Stomach (tissue), 9 donors: ENCODE measurements around the gene DOCK11. TPM values are rescaled to one million over a fixed set of nuclear protein-coding genes. Genes with fewer than 3 reads are reported as not detected.

Experiments
- DNase-seq, 2 donors: peaks; one replicate each; pipeline versions ENCODE4 v3.0.0 to v3.0.0-alpha.2; 2013 to 2019
- H3K27ac ChIP-seq, 5 donors: fragments of 200-600 bp in 4 of 5; sonication (generic) in 4 of 5; one replicate each; pipeline ENCODE4 v1.5.1; 2013 to 2019; ENCODE audit warnings: mild to moderate bottlenecking in 1 of 5, moderate library complexity in 1 of 5
- H3K27me3 ChIP-seq, 3 donors: fragments of 200-600 bp; sonication (generic); one replicate each; pipeline ENCODE4 v1.5.1; 2017 to 2019; ENCODE audit warnings: mixed run types in 1 of 3
- H3K36me3 ChIP-seq, 4 donors: fragments of 200-600 bp; sonication (generic); 1 replicate in 3 of 4; 2 replicates in 1 of 4; pipeline ENCODE4 v1.5.1; 2016 to 2019
- H3K4me1 ChIP-seq, 4 donors: fragments of 200-600 bp; sonication (generic); one replicate each; pipeline ENCODE4 v1.5.1; 2016 to 2019
- H3K4me3 ChIP-seq, 4 donors: fragments of 200-600 bp; sonication (generic) in 3 of 4; one replicate each; pipeline ENCODE4 v1.5.1; 2016 to 2019; ENCODE audit warnings: mild to moderate bottlenecking in 1 of 4
- H3K9me3 ChIP-seq, 4 donors: fragments of 200-600 bp; sonication (generic); one replicate each; pipeline ENCODE4 v1.5.1; 2016 to 2019
- CTCF ChIP-seq, 7 experiments: fragments of 450-650 bp in 4 of 7; fragments of 200-600 bp in 3 of 7; sonication (generic) in 3 of 7; IDR thresholded peaks; one replicate each; pipeline ENCODE4 v1.5.1; 2016 to 2019; ENCODE audit warnings: antibody characterized with exemption in 7 of 7, control low read depth in 2 of 7, mild to moderate bottlenecking in 1 of 7
- EP300 ChIP-seq: sonication (generic); formaldehyde crosslinking; IDR thresholded peaks from one replicate; pipeline ENCODE4 v1.6.1; 2017; ENCODE audit warnings: antibody characterized with exemption
- POLR2A ChIP-seq, 4 donors: fragments of 450-650 bp; IDR thresholded peaks; one replicate each; pipeline ENCODE4 v1.6.1; 2016; ENCODE audit warnings: antibody characterized with exemption in 4 of 4, control low read depth in 2 of 4, mild to moderate bottlenecking in 1 of 4, moderate library complexity in 1 of 4
- POLR2AphosphoS5 ChIP-seq, 3 donors: sonication (generic); formaldehyde crosslinking; IDR thresholded peaks; one replicate each; pipeline ENCODE4 v1.6.1; 2016; ENCODE audit warnings: antibody characterized with exemption in 3 of 3
- WGBS, 5 donors: extraction: QIAGEN DNeasy Blood & Tissue Kit in 3 of 5; methylation state at CpG; one replicate each; pipeline versions ENCODE4 v1.1.5 to v1.1.7; 2013 to 2018; 5-methylcytosine and 5-hydroxymethylcytosine counted together
- intact Hi-C: fragments of 100-400 bp; cut with DNase I; formaldehyde crosslinking; loops from one replicate; pipeline ENCODE4 v1.15.1; 2023; ENCODE audit warnings: low total_unique reads
- polyA plus RNA-seq, 3 donors: library from polyadenylated mRNA; stranded (reverse); fragments of 200-250 nt; gene quantifications; one replicate each; pipeline ENCODE4 v1.2.3, GENCODE V29; 2013
- total RNA-seq, 5 donors: library from RNA; depleted of rRNA; stranded (reverse); fragments of >200 nt; gene quantifications; one replicate each; pipeline versions ENCODE4 v1.1.0 to v1.2.3, GENCODE V29; 2014 to 2016
- donor health status: healthy with polysubstance abuse.
- donor health status: Bipolar disorder and iron deficiency.
- donor health status: healthy.

Gene DOCK11
- total and polyA plus RNA-seq, 8 donors: 3.5 to 34.0 (median 6.2) TPM

GRCh38 chrX:118538386-118538785 is 42.8 kb downstream of the DOCK11 start:
- peaks cover 0 to 19% (median 0%) of the 10 kb centered on the region in 4 donors for H3K4me1 ChIP-seq
- no peaks in the 10 kb centered on the region for H3K27me3 ChIP-seq
- intact Hi-C loops: no loop called here
- H3K36me3 ChIP-seq: no peaks in the 10 kb centered on the region
- no peak for DNase-seq
- H3K27ac ChIP-seq: peak overlapping the region in 1 of 5 donors; percentile 28
- no peak overlapping the region for H3K4me3 ChIP-seq
- TF ChIP-seq POLR2A (IDR thresholded peaks at IDR 0.05) (no peak), POLR2AphosphoS5 (IDR thresholded peaks at IDR 0.05) (no peak), EP300 (no peak), CTCF (IDR thresholded peaks at IDR 0.05) (no peak)
- 75 to 81% (median 80%) methylated on average over 5 of the region's 5 CpGs for WGBS, 5 donors
- H3K9me3 ChIP-seq: no peaks in the 10 kb centered on the region

GRCh38 chrX:118540342-118540741 is 44.7 kb downstream of the DOCK11 start:
- no peak overlapping the region for H3K4me3 ChIP-seq
- no peak for DNase-seq
- 74 to 92% (median 88%) methylated on average over 4 of the region's 4 CpGs for WGBS, 5 donors
- peaks cover 0 to 19% (median 0%) of the 10 kb centered on the region in 4 donors for H3K4me1 ChIP-seq
- H3K9me3 ChIP-seq: no peaks in the 10 kb centered on the region
- H3K27me3 ChIP-seq: no peaks in the 10 kb centered on the region
- no peak overlapping the region for H3K27ac ChIP-seq
- intact Hi-C loops: no loop called here
- H3K36me3 ChIP-seq: peaks cover 0 to under 1% (median 0%) of the 10 kb centered on the region in 4 donors
- no peak for TF ChIP-seq POLR2A (IDR thresholded peaks at IDR 0.05)
- TF ChIP-seq CTCF (IDR thresholded peaks at IDR 0.05): no peak
- no peak for TF ChIP-seq POLR2AphosphoS5 (IDR thresholded peaks at IDR 0.05)
- TF ChIP-seq EP300: no peak

- peaks cover 0 to 3% (median under 1%) of the 10 kb centered on the region in 4 donors for H3K36me3 ChIP-seq
- no peaks in the 10 kb centered on the region for H3K27me3 ChIP-seq
- WGBS, 5 donors: 71 to 95% (median 86%) methylated on average over 3 of the region's 3 CpGs
These were observed 45.9 kb downstream of the DOCK11 start for GRCh38 chrX:118541482-118541881.

GRCh38 chrX:118545510-118545909 is 49.9 kb downstream of the DOCK11 start:
- no peaks in the 10 kb centered on the region for H3K27me3 ChIP-seq
- TF ChIP-seq POLR2A (IDR thresholded peaks at IDR 0.05) (no peak), EP300 (no peak)

More at GRCh38 chrX:118541482-118541881, 45.9 kb downstream of the DOCK11 start:
- H3K4me1 ChIP-seq: peaks cover 0 to 17% (median 0%) of the 10 kb centered on the region in 4 donors
- no peaks in the 10 kb centered on the region for H3K9me3 ChIP-seq
- intact Hi-C loops: no loop called here
- TF ChIP-seq POLR2A (IDR thresholded peaks at IDR 0.05) (no peak), CTCF (IDR thresholded peaks at IDR 0.05) (no peak), POLR2AphosphoS5 (IDR thresholded peaks at IDR 0.05) (no peak), EP300 (no peak)
- H3K27ac ChIP-seq: no peak overlapping the region
- H3K4me3 ChIP-seq: no peak overlapping the region
- DNase-seq: no peak

DNA sequence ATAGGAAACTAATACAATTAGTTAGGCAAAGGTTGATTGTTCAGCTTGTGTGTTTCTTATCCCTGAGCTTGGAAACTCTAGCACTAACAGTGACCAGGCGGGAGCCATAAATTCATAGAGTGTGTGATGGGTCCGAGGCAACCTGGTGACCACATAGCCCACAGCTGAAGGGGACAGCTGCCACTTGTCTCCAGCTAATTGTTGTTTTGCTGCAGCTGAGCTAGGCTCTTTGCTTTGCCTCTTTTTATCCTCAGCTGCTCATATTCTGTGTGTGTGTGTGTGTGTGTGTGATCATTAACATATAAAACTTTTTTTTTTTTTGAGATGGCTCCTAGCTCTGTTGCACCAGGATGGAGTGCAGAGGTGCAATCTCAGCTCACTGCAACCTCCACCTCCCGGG is 53.2 kb downstream of the DOCK11 start:
- Histone ChIP-seq H3K4me3 (no peak overlapping the region), H3K4me1 (peaks cover 0 to 8% (median 0%) of the 10 kb centered on the region in 4 donors), H3K36me3 (peaks cover 0 to 34% (median 18%) of the 10 kb centered on the region in 4 donors), H3K9me3 (no peaks in the 10 kb centered on the region), H3K27ac (no peak overlapping the region), H3K27me3 (no peaks in the 10 kb centered on the region)
- intact Hi-C loops: no loop called here
- no peak for DNase-seq
- 68 to 94% (median 76%) methylated on average over 2 to 3 of the region's 3 CpGs for WGBS, 5 donors
- no peak for TF ChIP-seq POLR2AphosphoS5 (IDR thresholded peaks at IDR 0.05)
- TF ChIP-seq POLR2A (IDR thresholded peaks at IDR 0.05): no peak
- TF ChIP-seq EP300: no peak

More at GRCh38 chrX:118545510-118545909, 49.9 kb downstream of the DOCK11 start:
- Histone ChIP-seq H3K9me3 (no peaks in the 10 kb centered on the region), H3K36me3 (peaks cover 0 to 29% (median 12%) of the 10 kb centered on the region in 4 donors), H3K4me1 (no peaks in the 10 kb centered on the region), H3K27ac (no peak overlapping the region), H3K4me3 (no peak overlapping the region)
- 70 to 88% (median 78%) methylated on average over 5 of the region's 5 CpGs for WGBS, 5 donors
- DNase-seq: no peak
- intact Hi-C loops: no loop called here
